Fibroblast of skin of back (primary cell): ENCODE results near the gene VAC14.

ENCODE experiments used
- DNase-seq: peaks from one replicate; pipeline ENCODE4 v3.0.0-alpha.2; 2013

VAC14 gene

GRCh38 chr16:70786020-70786755, 14.8 kb downstream of the VAC14 start:
- no peak for DNase-seq

DNA sequence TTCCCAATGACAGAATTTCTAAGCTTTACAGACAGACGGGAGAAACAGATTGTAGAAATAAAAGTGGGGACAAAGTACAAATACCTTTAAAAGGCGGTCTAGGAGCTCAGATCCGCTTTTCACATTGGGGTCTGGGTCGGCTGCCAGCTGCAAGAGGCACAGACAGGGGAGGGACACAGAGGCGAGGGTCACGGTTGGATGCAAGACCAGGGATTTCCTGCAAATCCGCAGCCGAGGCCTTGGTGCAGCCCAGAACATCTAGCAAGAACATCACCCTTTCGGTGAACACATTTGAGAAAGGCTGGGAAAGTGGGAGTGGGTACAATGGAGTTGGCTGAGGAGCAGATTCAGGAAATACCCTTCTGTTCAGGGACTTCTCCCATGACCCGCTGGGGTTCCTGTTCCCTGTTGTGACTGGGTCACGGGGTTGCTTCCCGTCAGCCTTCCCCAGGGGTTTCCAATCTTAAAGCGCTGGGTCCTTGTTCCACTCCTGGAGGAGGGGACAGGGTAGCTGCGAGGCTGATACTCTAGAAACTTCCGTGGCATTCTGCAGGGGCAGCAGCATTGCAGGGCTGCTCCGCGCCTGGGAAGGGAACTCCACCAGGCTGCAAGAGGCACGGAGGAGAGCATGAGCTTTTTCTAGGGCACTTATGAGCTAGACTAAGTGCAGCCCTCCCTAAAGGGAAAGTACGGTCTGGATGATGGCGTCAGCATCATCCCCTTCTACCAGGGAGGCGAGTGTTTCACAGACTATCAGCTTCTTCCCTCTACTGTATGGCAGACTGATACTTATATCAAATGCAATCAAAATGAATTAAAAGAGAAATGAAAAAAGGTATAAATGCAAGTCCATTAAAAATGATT, 16.0 kb downstream of the VAC14 start:
- DNase-seq = no peak

- DNase-seq = no peak
These were observed 18.7 kb downstream of the VAC14 start for GRCh38 chr16:70782237-70782636.

DNA sequence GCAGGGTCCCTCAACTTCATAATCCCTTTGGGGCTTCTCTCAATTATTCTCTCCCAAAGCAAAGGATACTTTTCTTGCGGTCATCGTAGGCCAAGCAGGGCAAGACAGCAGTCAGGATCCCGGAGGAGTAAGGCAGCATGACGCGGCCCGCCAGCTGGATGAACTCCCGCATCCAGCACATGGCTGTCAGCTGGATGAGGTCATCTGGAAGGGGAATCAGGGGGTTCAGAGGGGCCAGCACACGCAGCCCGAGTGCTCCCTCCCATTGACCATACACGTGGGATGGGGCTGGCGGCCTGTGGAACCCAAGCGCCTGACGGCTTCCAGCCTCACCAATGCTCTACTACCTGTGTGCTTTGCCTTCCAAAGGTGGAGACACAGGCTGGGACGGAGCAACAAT, 19.2 kb downstream of the VAC14 start:
- no peak for DNase-seq

GRCh38 chr16:70780546-70780945, 20.4 kb downstream of the VAC14 start:
- DNase-seq = no peak

- DNase-seq = no peak
These were observed 21.6 kb downstream of the VAC14 start for GRCh38 chr16:70779361-70779760.

GRCh38 chr16:70778901-70779309, 22.1 kb downstream of the VAC14 start:
- DNase-seq = peak; percentile 88

- DNase-seq = peak; percentile 43
These were observed 23.0 kb downstream of the VAC14 start for GRCh38 chr16:70777973-70778406.

- DNase-seq = no peak
These were observed 23.5 kb downstream of the VAC14 start for GRCh38 chr16:70777496-70777895.

DNA sequence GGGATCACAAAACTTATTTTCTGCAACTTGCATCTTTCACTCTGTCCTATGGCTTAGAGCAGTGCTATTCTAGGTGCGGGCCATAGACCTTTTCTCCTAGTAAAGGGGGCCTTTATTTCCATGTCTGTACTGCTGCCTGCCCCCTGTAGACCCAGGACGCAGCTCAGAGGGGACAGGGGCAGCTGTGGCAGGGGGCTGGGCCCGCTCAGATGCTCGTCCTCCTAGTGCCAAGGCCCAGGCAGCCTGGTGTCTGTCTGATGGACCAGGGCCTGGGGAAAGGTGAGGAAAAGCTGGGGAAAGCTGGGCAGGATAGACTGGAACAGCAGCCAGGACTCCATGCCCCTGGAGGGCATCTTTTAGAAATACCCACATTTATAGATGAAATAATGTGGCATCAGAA, 25.6 kb downstream of the VAC14 start:
- no peak for DNase-seq

- DNase-seq = no peak
These were observed 26.7 kb downstream of the VAC14 start for GRCh38 chr16:70774261-70774660.

- DNase-seq = peak; percentile 45
These were observed 28.5 kb downstream of the VAC14 start for GRCh38 chr16:70772493-70772892.

GRCh38 chr16:70770626-70771552, 30.1 kb downstream of the VAC14 start:
- DNase-seq = peak; percentile 65

DNA sequence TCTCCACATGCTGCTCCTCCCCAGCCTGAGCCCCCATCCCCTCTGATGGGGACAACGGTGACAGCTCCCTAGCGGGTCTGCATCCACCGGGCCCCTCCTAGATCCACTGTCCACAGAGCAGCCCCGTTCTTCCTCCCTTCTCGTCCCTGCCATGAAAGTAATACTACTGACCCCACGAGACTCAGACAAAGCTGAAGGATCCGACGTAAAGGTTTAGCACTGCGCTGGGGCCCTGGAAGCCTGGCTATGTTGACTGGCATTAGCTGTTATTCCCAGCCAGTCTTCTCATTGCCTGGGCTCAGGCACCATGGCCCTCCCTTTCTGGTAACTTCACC, 30.7 kb downstream of the VAC14 start:
- no peak for DNase-seq

DNA sequence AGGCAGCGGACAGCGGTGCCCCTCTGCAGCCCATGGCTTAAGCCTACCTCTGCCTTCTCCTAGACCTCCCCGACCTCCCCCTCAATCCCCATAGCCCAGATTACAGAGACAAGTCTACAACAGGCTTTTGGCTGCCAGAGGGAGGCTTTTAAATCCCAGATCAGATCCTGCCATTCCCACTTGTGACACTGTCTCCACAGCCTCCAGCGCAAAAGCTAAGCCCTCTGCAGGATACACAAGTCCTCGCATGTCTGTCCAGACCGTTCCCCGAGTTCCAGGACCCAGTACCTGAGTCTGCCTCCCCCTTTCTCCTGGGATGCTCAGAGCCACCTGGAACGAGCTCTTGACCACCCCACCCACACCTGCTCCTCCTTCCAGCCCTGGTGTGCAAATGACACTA, 31.2 kb downstream of the VAC14 start:
- DNase-seq = no peak

DNA sequence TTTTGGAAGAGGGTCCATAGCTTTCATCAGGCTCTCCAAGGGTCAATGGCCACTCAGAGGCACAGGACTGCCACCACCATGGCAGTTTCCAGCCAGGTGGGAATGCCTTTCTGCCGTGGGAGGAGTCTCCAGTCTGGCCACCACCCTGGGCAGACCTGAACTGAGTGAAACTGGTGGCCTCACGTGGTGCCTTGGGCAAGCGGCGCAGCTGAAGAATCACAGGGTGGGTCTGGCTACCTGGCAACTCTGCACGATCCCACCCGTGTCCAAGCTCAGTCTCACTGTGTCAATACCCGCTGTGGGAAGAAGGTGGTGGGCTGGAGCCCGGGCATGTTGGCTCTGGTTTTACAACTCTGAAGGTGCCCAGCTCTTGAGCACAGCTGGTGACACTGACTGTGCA, 31.8 kb downstream of the VAC14 start:
- DNase-seq = no peak

GRCh38 chr16:70768203-70768580, 32.8 kb downstream of the VAC14 start:
- DNase-seq = peak; percentile 29

DNA sequence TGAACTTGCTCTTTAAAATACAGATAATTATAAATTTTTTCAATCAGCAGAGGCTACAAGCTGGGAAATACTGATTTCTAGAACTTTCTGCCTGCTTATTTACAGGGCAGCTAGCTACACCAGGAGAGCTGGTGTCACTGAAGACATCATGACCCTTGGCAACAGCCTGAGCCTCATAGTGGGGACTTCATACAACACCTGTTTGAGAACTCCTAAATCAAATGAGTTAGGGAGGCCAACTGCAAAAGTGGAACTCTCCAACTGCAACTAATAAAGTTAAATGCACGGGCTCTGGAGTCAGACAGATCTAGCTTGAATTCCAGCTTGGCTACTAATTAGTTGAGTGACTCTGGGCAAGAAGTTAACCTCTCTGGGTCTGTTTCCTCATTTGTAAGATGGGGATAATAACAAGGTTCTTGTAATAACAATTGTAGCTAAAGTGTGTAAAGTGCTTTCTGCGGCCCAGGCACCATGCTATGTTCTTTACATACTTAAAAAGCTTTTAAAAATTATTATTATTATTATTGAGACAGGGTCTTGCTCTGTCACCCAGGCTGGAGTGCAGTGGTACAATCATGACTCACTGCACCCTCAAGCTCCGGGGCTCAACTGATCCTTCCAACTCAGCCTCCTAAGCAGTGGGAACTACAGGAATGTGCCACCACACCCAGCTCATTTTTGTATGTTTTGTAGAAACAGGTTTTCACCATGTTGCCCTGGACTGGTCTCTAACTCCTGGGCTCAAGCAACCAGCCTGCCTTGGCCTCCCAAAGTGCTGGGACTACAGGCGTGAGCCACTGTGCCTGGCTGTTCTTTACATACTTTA, 33.4 kb downstream of the VAC14 start:
- peak; percentile 81 for DNase-seq

DNA sequence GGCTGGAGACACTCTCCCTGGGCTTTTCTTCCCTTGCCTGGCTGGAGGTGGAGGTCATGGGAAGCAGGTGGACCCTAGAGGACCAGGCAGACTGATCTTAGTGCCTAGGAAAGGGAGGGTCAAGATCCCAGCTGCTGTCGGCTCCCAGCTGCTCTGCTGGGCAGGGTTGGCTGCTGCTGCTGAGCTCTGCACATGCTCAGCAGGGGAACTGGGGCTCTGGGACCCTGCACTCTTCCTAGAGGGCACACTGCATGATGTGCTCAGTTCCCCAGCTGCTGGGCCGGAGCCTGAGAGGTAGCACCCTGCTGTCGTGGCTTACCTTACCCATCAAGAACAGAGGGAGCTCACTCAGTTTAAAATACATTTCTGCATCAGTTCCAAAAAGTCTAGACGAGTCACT, 34.3 kb downstream of the VAC14 start:
- no peak for DNase-seq

GRCh38 chr16:70766176-70766575, 34.8 kb downstream of the VAC14 start:
- no peak for DNase-seq

DNA sequence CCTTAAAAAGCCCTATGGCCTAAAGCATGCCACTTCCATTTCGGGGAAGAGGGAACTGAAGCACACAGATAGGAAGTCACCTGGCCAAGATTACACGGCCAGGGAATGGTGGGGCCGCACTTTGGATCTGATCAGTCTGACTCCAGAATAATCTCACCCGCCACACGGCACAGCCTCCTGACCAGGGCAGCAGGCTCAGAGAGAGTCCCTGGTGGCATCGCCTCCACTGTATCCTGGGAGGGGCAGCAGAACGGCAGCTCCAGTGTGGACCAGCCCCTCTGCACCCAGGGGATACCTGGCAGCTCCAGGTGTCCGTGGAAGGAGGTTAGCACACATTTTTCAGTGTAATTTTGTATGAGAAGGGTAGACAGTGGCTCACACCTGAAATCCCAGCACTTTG, 35.5 kb downstream of the VAC14 start:
- no peak for DNase-seq

- DNase-seq = no peak
These were observed 36.3 kb downstream of the VAC14 start for GRCh38 chr16:70764632-70765031.
